ENCODE measurements around the gene POC1B.

DNA sequence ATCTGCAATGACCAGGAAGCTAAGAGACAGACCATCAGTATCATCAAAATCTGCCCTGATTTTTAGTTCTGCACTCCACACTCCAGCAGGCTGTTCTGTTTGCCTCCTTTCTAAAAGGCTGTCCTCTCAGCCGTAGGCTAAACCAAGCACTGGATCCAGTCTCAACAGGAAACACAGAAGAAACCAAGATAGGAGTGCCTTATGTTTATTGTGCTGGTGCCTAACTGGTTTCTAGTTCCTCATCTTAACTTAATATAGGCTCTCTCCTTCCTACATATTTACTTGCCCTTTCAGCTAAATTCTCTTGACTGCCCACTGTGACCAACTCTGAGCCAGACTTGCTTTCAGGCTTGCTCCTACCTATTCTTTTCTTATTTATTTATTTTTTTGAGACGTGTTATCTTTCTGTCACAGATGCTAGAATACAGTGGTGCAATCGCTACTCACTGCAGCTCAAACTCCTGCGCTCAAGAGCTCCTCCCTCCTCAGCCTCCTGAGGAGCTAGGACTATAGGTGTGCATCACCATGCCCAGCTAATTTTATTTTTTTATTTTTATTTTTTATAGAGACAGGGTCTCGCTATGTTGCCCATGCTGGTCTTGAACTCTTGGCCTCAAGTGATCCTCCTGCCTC is 32.1 kb downstream of the POC1B start:
- TF ChIP-seq, protein P1, sequence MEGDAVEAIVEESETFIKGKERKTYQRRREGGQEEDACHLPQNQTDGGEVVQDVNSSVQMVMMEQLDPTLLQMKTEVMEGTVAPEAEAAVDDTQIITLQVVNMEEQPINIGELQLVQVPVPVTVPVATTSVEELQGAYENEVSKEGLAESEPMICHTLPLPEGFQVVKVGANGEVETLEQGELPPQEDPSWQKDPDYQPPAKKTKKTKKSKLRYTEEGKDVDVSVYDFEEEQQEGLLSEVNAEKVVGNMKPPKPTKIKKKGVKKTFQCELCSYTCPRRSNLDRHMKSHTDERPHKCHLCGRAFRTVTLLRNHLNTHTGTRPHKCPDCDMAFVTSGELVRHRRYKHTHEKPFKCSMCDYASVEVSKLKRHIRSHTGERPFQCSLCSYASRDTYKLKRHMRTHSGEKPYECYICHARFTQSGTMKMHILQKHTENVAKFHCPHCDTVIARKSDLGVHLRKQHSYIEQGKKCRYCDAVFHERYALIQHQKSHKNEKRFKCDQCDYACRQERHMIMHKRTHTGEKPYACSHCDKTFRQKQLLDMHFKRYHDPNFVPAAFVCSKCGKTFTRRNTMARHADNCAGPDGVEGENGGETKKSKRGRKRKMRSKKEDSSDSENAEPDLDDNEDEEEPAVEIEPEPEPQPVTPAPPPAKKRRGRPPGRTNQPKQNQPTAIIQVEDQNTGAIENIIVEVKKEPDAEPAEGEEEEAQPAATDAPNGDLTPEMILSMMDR (optimal IDR thresholded peaks at IDR 0.05 in 1 of 3, IDR thresholded peaks at IDR 0.05 in 1 of 3, conservative IDR thresholded peaks at IDR 0.05 in 1 of 3; ENCODE audit: extremely low read depth in 1 of 3, insufficient read depth in 2 of 3, low read length in 3 of 3), result no peak
- TF ChIP-seq EZH2 (IDR thresholded peaks at IDR 0.05; ENCODE audit: low read length), result no peak

Data from keratinocyte (primary cell).